GM18868 (cell line): ENCODE measurements around the gene SGMS2.
"Not testable (repeated sequence)": the region's sequence is repeated elsewhere in the genome, so short reads cannot be mapped to it uniquely, and the experiment has no call there.

Source experiments
- ATAC-seq: cut with Tn5 transposase; IDR thresholded peaks from one replicate; pipeline ENCODE4 v1.9.1; 2021; ENCODE audit warnings: mild to moderate bottlenecking, moderate library complexity; ENCODE audit not compliant: unreplicated experiment

Gene SGMS2

GRCh38 chr4:107905082-107905481 lies 80.3 kb downstream of the SGMS2 start:
- not testable (repeated sequence) for ATAC-seq

- no peak for ATAC-seq
Measured at GRCh38 chr4:107906458-107907100, 81.8 kb downstream of the SGMS2 start.

DNA sequence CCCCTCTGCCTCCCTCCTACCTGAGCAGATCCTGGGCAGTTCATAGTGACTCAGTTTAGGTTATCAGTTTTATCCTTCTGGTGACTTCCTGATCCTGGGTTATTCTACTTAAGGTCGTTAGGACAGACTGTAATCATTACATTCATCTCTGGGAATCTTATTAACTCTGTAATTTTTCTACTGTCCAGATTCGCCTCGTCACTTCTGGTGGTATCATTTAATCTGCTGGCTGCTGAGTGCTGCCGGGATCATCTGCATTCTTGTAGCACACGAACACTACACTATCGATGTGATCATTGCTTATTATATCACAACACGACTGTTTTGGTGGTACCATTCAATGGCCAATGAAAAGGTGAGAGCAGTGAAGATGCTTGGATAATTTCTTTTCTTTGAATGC lies 83.6 kb downstream of the SGMS2 start:
- no peak for ATAC-seq

GRCh38 chr4:107913283-107913899 lies 88.7 kb downstream of the SGMS2 start:
- peak; percentile 90 for ATAC-seq

GRCh38 chr4:107915220-107915619 lies 90.5 kb downstream of the SGMS2 start:
- ATAC-seq, result no peak

GRCh38 chr4:107916623-107917022 lies 91.9 kb downstream of the SGMS2 start:
- no peak for ATAC-seq

GRCh38 chr4:107917500-107917899 lies 92.8 kb downstream of the SGMS2 start:
- no peak for ATAC-seq

DNA sequence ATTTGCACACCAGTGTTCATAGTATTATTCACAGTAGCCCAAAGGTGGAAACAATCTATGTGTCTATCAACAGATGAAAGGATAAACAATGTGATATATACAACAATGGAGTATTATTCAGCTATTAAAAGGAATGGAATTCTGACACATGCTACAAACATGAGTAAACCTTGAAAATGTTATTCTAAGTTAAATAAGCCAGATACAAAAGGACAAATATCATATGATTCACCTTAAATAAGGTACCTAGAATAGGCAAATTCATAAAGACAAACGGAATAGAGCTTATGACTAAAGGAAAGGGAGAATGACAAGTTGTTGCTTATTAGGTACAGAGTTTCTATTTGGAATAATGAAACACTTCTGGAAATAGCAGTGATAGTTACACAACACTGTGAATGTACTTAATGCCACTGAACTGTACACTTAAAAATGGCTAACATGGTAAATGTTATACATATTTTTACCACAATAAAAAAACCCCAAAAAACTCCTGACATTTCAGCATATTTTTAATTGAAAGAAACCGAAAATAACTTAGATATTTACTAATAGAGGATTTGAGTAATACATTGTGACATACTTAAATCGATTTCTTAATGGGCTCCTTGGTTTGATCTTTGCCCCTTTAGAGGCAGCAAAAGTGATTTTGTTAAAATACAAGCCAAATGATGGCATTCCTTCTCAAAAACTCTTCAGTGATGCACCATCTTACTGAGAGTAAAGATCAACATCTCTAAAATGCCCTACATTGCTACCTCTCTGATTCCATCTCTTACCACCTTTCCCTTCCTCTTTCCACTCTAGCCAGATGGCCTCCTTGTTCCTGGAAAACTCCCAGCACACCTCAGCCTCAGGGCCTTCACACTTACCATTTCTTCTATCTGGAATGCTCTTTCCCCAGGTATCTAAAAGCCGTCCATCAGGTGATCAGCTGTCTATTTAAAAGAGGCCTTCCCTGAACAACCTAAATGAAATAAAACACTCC lies 98.0 kb downstream of the SGMS2 start:
- no peak for ATAC-seq

GRCh38 chr4:107925713-107926112 lies 101.0 kb downstream of the SGMS2 start:
- not testable (repeated sequence) for ATAC-seq

GRCh38 chr4:107926875-107927274 lies 102.1 kb downstream of the SGMS2 start:
- not testable (repeated sequence) for ATAC-seq

DNA sequence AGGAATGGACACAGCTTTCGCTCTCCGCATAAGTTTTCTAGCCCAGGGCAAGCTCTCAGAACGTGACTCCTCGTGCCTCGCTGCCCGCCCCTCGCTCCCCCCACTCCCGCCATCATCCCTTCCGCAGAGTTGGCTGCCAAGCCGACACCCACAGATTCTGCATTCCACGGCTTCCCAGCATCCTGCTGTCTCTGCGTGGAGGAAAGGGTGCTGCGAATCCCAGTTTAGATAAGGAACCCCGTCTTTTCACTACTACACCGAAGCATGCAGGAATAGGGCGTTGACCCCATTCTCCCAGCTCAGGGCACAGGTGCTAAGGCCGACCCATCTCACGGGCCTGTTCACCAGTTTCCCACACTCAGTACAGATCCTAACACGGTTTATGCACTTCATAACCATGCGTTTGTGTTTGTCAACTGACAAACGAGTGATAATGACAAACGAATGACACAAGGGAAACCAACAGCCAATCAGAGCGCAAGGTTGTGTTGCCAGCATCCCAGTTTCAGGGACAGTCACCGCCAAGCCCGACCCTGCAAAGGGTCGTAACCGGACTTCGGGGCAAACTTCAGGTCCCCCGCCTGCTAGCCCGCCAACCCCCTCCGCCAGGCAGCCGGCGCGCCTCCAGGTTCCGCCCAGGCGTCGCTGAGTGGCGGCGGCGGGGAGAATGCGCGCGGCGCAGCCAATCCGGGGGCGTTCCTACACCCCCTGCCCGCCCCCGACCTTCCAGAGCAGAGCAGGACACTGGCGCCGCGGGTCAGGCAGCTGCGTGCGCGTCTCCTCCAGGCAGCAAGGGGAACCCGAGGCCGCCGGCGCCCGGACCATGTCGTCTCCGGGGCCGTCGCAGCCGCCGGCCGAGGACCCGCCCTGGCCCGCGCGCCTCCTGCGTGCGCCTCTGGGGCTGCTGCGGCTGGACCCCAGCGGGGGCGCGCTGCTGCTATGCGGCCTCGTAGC lies 106.4 kb downstream of the SGMS2 start, which contains the start of gene CYP2U1:
Gene CYP2U1 (plus strand): TSS at position 729 of the 954 bp plus-strand sequence. CDS start 95 bp downstream, at position 824.
- peak; percentile 93 for ATAC-seq

DNA sequence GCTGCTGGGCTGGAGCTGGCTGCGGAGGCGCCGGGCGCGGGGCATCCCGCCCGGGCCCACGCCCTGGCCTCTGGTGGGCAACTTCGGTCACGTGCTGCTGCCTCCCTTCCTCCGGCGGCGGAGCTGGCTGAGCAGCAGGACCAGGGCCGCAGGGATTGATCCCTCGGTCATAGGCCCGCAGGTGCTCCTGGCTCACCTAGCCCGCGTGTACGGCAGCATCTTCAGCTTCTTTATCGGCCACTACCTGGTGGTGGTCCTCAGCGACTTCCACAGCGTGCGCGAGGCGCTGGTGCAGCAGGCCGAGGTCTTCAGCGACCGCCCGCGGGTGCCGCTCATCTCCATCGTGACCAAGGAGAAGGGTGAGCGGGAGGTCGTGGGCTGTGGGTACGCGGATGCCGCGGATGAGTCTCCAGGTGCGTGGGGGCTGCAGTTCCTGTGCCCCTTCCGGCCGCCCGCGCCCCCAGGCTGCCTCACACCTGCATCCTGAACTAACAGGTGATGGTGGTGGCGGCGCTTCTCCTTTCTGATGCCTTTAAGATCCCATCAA lies 107.1 kb downstream of the SGMS2 start:
- ATAC-seq, result no peak

- no peak for ATAC-seq
Measured at GRCh38 chr4:107935246-107935645, 110.5 kb downstream of the SGMS2 start.

DNA sequence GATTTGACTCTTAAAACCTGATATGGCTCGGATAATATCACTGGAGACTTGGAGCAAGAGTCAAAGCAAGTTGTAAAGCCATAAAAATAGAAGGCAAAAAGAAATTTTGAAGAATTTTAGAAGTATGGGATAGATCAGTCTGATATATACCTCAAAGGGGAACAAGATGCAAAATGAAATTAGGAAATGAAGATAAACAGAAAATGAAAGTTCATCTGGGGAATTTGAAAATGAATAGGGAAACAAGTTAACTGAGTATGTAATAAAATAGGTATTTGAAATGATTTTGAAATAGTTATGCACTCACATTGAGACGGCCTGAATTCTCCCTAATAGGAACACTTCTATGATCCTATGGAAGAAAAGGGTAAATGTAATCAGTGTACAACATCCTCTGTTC lies 112.3 kb downstream of the SGMS2 start:
- ATAC-seq, result peak; percentile 56

DNA sequence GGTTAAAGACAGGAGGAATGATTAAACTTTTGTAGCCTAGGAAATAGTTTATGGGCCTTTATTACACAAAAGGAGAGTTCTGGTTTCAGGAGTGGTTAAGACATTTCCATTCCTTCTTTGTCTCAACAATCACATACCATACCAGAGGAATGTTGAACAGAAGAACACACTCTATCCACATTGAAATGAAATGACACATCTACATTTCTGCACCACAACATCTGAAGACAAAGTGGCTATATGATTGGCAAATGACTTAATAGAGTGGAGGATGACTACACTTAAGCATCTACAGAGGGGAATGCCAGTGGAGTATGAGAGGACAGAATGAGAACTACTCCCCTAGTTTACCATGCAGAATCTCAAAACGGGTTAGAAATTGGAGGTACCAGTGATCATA lies 114.6 kb downstream of the SGMS2 start:
- no peak for ATAC-seq

- ATAC-seq, result no peak
Measured at GRCh38 chr4:107945809-107946208, 121.1 kb downstream of the SGMS2 start.

GRCh38 chr4:107950746-107951540 lies 126.2 kb downstream of the SGMS2 start:
- ATAC-seq, result no peak

GRCh38 chr4:107951551-107951950 lies 126.8 kb downstream of the SGMS2 start:
- no peak for ATAC-seq

- ATAC-seq, result no peak
Measured at GRCh38 chr4:107956011-107956410, 131.3 kb downstream of the SGMS2 start.
